HT1080 (cell line): ENCODE measurements around the gene TCN2. TPM values are rescaled to one million over a fixed set of nuclear protein-coding genes. Genes with fewer than 3 reads are reported as not detected.
A peak's percentile ranks its signal among the peaks of the same experiment; 100 is the strongest.
"Not testable (repeated sequence)": the region's sequence is repeated elsewhere in the genome, so short reads cannot be mapped to it uniquely, and the experiment has no call there.

Experiments used
- DNase-seq: peaks from one replicate; pipeline ENCODE4 v3.0.0-alpha.2; 2015; ENCODE audit warnings: low read depth
- total RNA-seq: library from RNA; depleted of rRNA; stranded (reverse); fragments of >200 nt; shearing (Covaris generic); gene quantifications from 2 replicates; pipeline ENCODE4 v1.2.3, GENCODE V29; 2014

Gene TCN2
- total RNA-seq, 1 experiment from 2014 or later = 7.4 TPM

DNA sequence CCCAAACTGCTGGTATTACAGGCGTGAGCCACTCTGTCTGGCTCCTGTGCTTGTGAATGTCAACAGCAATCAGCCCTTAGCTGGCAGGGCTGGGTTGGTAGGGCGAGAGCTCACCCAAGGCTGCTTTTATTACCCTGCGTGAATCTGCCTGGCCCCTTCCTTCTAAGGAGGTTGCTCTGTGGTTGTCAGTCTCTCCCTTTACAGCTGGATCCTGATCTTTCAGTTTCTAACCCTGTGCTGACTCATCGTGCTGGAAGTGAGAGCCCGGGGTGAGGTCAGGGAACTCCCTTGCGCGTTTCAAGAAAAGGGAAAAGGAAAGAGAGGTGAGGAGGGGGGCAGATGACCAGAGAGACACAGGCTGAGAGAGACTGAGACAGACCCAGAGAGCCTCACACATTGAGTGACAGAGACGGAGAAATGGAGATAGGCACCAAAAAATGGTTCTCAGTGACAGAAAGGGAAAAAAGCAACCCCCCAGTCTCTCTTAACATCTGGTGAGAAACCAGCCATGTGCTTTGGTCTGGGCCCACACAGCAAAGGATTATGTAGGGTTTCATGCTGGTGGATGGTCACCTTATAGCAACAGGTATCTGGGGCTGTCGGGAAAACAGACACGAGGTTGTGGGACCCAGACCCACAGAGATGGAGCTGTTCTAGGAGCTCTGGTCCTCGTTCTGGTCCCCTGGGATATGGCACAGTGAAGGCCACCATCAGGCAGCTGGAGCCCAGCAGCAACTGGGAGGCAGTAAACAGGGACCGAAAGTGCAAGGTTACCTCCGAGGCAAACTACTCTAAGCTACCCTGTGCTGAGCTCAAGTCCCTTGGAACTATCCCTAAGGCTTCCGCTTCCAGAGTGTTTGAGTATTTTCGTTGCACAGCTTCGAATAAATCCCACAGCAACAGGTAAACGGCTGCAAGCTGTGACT is 2.5 kb downstream of the TCN2 start:
- DNase-seq = peak; percentile 87

DNA sequence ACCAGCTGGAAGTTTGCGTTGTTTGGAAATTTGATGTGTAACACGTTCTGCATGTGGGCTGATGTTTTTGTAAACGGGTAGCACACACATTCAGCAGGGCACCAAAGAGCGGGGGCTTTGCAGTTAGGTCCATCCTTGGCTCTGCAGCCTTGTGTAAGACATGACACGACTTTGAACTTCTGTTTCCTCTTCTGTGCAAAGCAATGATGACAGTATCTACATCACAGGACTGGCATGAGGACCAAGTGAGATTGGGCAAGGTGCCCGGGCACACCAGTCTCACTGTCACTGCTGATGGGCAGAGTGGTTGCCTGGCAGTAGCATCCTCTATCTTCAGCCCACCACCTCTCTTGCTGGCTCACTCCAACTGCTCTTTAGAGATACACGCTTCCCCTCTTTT is 3.3 kb downstream of the TCN2 start:
- DNase-seq = no peak

DNA sequence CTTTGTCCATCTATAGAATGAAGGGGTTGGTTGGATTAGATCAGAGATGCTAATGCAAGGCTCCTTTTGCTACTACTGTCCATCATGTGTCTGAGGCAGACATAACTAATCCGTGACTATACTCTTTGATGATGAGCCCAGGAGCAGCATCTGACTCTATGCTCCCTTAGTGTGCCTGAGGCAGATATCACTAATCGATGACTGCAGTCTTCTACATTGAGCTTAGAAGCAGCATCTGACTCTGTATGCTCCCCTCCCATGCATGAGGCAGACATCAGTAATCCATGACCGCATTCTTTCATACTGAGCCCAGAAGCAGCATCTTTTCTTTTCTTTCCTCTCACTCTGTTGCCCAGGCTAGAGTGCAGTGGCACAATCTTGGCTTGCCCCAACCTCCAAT is 4.2 kb downstream of the TCN2 start:
- no peak for DNase-seq

DNA sequence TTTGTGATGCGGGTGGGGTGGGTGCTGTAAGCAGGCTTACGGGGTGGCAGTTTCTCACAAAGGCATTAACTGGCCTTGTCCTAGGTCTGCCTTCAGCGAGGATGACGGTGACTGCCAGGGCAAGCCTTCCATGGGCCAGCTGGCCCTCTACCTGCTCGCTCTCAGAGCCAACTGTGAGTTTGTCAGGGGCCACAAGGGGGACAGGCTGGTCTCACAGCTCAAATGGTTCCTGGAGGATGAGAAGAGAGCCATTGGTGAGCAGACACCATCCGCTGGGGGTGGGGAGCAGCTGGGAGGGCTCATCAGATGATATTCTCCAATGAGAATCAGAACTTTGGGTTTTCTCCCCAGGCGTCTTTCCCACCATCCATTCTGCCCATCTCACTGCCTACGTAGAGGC is 5.8 kb downstream of the TCN2 start:
- no peak for DNase-seq

DNA sequence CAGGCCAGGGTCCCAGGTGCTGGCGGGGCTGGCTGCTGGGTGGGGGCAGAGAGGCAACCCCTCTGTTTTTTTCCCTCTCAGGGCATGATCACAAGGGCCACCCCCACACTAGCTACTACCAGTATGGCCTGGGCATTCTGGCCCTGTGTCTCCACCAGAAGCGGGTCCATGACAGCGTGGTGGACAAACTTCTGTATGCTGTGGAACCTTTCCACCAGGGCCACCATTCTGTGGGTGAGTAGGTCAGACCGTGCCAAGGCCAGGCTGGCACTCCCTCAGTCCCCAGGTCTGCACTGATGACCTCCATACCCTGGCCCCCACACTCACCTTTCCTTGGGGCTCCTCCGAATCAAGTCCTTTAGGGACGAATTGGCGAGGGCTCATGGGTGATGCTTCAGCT is 7.3 kb downstream of the TCN2 start:
- no peak for DNase-seq

DNA sequence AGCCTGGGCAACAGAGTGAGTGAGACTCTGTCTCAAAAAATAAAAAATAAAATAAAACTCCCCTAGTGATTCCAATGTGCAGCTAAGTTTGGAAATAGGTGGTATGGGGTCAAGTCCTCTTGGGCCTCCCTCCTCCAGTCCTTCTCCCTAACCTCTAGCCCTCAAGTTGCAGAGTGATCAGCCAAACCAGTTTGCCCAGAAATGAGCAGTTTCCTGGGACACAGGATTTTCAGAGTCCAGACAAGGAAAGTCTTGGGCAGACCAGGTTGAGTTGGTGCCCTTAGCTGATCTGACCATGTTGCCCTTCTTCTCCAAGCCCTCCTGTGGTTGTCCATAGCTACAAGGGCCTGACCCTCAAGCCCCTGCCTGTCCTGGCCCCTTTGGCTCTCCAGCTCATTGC is 7.9 kb downstream of the TCN2 start:
- no peak for DNase-seq

DNA sequence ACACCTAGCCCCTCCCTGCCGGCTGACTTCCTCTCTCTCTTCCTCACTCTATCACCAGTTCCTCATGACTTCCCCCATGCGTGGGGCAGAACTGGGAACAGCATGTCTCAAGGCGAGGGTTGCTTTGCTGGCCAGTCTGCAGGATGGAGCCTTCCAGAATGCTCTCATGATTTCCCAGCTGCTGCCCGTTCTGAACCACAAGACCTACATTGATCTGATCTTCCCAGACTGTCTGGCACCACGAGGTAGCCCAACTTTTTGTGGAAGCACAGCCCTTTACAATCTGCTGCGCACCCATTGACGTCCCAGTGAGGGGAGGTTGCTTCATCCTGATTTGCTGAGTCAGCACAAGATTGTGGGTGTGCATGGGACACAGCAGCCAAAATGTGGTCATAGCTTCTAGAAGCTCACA is 8.6 kb downstream of the TCN2 start:
- no peak for DNase-seq

DNA sequence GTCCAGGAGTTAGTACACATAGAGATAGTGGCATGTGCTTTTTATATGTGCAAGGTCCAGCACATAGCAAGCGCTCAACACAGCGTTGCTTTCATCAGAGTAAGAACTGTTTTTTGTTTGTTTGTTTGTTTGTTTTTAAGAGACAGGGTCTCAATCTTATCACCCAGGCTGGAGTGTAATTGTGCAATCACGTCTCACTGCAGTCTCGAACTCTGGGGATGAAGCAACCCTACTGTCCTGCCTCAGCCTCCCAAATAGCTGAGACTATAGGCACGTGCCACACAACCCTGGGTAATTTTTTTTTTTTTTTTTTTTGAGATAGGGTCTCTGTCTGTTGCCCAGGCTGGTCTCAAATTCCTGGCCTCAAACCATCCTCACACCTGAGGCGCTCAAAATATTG is 10.8 kb downstream of the TCN2 start:
- DNase-seq = no peak

DNA sequence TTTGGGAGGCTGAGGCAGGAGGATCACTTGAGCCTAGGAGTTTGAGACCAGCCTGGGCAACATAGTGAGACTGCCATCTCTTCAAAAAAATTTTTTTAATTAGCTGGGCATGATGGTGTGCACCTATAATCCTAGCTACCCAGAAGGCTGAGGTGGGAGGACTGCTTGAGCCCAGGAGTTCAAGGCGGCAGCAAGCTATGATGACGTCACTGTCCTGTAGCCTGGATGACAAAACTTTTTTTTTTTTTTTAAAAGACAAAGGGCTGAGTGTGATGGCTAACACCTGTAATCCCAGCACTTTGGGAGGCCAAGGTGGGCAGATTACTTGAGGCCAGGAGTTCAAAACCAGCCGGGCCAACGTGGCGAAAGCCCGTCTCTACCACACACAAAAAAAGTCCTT is 12.9 kb downstream of the TCN2 start:
- not testable (repeated sequence) for DNase-seq

DNA sequence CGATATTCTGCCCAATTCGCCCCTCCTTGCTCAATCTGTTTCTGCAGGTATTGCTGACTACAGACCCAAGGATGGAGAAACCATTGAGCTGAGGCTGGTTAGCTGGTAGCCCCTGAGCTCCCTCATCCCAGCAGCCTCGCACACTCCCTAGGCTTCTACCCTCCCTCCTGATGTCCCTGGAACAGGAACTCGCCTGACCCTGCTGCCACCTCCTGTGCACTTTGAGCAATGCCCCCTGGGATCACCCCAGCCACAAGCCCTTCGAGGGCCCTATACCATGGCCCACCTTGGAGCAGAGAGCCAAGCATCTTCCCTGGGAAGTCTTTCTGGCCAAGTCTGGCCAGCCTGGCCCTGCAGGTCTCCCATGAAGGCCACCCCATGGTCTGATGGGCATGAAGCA is 19.4 kb downstream of the TCN2 start:
- no peak for DNase-seq

DNA sequence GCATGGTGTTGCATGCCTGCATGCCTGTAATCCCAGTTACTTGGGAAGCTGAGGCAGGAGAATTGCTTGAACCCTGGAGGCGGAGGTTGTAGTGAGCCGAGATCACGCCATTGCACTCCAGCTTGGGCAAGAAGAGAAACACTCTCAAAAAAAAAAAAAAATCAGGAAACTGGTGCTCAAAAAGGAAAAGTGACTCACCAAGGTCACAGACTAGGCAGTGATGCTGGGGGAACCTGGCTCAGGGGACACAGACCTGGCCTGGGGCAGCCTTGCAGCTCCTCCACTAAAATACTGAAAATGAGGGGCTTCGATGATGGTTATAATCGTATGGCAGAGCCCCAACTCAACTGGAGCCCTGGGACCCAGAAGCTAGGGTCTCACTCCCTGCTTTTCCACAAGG is 20.5 kb downstream of the TCN2 start:
- DNase-seq = peak; percentile 29

DNA sequence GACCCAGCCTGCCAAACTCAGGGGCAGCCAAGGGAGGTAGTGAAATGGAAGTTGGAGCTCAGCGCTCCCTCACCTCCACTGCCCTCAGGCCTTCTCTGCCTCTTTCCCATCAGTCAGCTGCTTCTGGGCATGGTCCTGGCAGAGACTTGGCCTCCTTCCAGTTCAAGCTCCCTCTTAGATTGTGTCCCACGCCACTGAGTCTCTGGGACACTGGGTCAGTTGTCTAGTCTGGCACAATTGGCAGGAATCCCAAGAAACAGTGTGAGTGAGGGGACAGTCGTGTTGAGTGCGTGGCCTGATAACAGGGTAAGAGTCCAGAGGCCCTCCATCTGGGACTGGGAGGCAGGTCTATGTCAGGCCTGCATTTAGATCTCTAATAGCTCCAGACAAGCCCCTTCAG is 21.5 kb downstream of the TCN2 start:
- DNase-seq = no peak

DNA sequence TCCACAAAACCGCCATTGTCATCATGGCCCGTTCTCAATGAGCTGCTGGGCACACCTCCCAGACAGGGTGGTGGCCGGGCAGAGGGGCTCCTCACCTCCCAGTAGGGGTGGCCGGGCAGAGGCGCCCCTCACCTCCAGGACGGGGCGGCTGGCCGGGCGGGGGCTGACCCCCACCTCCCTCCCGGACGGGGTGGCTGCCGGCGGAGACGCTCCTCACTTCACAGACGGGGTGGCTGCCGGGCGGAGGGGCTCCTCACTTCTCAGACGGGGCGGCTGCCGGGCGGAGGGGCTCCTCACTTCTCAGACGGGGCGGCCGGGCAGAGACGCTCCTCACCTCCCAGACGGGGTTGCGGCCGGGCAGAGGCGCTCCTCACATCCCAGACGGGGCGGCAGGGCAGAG is 24.5 kb downstream of the TCN2 start:
- DNase-seq = not testable (repeated sequence)

DNA sequence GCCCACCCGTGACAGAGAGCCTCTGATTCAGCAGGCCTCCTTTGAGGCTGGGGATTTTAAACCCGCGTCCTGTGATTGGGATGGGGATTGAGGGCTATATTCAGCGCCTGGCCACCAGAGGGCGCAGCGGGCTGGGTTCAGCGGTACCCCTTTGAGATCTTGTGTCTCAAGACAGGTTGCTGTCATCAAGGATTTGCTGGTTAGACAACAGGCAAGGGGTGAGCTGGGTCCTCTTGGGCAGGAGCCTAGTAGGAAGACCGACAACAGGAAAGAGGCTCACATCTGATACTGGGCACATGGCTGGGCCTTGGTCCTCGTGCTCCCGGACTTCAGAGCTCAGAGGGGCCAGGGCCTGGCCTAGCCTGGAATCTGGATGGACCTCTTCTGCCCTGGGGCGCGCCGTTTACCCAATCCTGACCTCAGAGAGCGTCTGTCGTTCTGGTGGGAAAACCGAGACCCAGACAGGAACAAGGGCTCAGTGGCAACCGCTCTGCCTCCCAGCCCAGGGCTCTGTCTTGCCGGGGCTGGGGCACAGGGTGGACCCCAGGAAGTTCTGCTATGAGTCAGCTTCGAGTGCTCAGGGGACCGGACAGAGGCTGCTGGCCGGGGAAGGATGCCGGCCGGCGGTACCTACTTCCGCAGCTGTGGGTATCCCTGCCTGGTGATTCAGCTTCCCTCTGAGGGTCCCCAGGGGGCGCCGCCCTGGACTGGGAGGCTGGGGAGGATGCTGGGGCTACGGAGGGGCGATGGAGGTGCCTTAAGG is 27.7 kb downstream of the TCN2 start:
- DNase-seq = peak; percentile 88

DNA sequence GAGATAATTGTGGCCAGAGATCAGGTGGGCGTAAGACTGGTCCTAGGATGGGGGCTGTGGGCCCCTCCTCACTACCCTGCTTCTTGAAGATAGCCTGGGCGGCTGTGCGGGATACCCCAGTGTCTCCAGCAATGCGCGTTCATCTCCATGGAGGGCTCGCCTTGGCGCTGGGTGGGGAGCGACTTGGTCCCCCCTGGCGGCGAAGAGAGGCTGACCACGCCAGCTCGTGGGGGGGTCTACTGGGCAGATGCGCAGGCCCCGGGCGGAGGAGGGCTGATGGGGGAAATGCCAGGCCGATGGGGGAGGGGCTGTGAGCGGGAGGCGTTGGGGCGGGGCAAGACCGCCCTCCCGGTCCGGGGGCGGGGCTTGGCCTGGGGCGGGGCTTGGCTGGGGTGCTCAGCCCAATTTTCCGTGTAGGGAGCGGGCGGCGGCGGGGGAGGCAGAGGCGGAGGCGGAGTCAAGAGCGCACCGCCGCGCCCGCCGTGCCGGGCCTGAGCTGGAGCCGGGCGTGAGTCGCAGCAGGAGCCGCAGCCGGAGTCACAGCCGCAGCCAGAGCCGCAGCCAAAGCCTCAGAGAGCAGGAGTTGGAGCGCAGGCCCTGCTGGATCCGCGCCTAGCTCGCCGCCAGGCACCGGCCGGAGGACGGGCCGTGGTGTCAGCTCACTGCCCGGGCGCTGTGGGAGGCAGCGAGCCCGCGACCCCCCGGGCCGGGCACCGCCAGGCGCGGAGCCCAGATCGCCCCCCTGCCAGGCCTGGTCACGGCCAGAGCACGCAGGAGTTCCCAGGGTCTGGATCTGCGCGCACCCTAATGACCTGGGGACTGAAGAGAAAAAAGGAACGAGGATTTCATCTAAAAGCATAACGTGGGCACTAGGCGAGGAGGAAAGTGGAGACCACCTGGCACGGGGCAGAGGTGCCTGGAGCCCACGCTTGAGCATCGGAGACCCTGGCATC is 28.6 kb downstream of the TCN2 start, which contains the start of gene SLC35E4:
Gene SLC35E4 (plus strand): TSS at position 509 of the 953 bp plus-strand sequence. CDS start 670 bp downstream, outside the sequence.
- DNase-seq = peak; percentile 87

DNA sequence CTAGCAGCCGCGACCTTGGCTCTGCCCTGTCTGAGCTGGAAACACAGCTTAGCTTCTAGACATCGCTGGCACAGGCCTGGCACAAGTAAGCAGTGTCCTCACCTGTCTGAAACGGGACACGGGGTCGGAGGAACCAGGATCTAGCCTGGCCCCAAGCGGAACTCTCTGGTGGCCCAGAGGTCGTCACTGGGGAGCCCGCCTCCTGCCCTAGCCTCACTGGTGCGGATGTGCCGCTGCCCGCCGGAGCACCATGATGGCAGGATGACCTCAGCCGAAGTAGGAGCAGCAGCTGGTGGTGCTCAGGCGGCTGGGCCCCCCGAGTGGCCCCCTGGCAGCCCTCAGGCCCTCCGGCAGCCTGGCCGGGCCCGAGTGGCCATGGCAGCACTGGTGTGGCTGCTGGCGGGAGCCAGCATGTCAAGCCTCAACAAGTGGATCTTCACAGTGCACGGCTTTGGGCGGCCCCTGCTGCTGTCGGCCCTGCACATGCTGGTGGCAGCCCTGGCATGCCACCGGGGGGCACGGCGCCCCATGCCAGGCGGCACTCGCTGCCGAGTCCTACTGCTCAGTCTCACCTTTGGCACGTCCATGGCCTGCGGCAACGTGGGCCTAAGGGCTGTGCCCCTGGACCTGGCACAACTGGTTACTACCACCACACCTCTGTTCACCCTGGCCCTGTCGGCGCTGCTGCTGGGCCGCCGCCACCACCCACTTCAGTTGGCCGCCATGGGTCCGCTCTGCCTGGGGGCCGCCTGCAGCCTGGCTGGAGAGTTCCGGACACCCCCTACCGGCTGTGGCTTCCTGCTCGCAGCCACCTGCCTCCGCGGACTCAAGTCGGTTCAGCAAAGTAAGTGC is 29.5 kb downstream of the TCN2 start:
- DNase-seq = peak; percentile 23

DNA sequence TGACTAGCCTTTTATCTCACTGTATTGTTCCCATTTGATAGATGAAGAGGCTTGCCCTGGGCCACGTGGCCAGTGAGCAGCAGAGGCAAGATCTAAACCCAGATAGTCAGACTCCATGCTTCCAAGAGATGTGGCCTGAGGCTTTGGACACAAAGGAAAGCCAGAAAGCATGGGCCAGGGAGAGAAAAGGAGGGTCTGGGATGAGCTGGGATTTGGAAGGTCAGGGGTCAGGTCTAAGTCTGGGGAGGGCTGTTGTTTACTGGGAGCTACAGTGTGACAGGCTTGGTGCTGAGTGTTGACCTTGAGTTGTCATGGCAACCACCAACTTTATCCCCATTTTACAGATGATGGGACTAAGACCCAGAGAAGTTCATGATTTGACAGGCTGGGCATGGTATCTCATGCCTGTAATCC is 30.7 kb downstream of the TCN2 start:
- DNase-seq = no peak

DNA sequence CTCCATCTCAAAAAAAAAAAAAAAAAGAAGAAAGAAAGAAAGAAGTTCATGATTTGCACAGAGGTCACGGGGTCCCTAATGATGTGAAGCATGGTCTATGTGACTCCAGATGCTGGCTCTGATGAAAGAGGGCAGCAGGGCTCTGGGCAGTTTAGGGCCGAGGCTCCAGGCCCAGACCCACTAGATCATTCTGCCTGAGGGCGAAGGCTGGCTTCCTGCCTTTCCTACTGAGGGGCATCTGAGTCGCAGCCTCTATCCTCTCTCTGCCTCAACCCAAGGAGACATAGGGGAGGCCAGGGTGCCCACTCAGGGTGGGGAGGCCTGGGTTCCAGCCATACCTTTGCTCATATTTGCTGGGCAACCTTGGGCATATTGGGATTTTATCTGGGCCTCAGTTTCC is 33.4 kb downstream of the TCN2 start:
- DNase-seq = no peak

DNA sequence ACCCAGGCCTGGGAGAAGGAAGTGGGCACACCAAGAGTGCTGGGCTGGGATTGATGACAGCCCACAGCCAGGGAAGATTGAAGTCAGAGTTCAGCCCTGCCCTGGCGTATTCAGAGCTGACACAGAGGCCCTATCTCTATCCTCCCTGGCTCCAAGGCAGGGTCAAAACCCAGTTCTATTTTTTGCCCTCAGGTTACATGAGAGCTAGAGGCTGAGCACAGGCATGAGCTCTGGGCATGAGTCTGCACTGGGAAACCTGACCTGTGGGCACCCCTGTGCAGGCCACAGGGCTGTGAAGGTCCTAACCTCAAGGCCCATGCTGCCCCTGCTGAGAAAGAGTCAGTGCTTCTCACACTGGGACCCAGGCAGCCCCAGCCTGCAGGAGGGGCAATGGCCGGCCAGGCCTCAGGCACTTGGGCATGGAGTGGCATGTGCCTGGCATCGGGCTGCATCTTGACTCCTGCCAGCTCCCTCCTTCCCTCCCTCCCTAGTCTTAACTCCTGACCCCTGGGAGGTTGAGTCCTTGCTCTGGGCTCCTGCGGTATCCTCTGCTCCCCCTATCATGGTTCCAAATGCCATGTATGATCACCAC is 34.0 kb downstream of the TCN2 start:
- no peak for DNase-seq
